ENCODE measurements around the gene HEXD.

HEXD gene

DNA sequence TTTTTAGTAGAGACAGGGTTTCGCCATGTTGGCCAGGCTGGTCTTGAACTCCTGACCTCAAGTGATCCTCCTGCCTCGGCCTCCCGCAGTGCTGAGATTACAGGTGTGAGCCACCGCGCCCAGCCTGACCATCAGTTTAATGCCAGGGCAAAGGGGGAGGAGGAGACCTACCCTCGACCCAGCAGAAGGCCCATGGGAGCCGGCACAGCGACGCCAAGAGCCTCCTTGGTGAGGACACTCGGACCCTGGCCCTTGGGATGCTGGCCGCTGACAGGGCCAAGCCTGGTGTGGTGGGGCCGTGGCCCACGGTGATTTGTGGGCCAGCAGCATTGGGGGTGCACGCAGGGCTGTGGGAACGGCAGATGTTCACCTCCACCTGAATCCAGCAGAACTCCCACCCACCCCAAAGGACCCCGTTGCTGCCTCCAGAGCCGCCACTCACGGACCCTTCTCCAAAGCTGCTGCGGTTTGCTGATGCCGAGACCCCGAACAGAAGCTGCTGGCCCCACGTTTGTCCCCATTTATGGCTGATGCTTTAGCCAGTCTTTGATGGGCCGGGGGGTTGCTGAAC is 26.6 kb upstream of the HEXD start:
- Histone ChIP-seq H3K9me3 (ENCODE audit: insufficient read depth, low read length, severe bottlenecking) (no peaks in the 10 kb centered on the region), H3K36me3 (ENCODE audit: insufficient read depth, low read length) (peaks cover 26% of the 10 kb centered on the region), H2AFZ (ENCODE audit: low read depth, low read length) (no peak overlapping the region), H3K4me1 (ENCODE audit: insufficient read depth, low read length) (no peaks in the 10 kb centered on the region), H3K9ac (ENCODE audit: low read depth, low read length) (no peak overlapping the region), H3K27me3 (ENCODE audit: insufficient read depth, low read length, poor library complexity) (no peaks in the 10 kb centered on the region), H4K20me1 (ENCODE audit: insufficient read depth, low read length) (no peaks in the 10 kb centered on the region), H3K27ac (ENCODE audit: low read length) (no peak overlapping the region), H3K4me3 (ENCODE audit: low read depth in 1 of 2, low read length in 2 of 2) (no peak overlapping the region), H3K79me2 (ENCODE audit: insufficient read depth, low read length) (no peaks in the 10 kb centered on the region), H3K4me2 (ENCODE audit: insufficient read depth, low read length) (no peak overlapping the region)
- TF ChIP-seq EZH2 (IDR thresholded peaks at IDR 0.05; ENCODE audit: borderline replicate concordance, low read depth, low read length, severe bottlenecking) = no peak
- TF ChIP-seq, protein P1, sequence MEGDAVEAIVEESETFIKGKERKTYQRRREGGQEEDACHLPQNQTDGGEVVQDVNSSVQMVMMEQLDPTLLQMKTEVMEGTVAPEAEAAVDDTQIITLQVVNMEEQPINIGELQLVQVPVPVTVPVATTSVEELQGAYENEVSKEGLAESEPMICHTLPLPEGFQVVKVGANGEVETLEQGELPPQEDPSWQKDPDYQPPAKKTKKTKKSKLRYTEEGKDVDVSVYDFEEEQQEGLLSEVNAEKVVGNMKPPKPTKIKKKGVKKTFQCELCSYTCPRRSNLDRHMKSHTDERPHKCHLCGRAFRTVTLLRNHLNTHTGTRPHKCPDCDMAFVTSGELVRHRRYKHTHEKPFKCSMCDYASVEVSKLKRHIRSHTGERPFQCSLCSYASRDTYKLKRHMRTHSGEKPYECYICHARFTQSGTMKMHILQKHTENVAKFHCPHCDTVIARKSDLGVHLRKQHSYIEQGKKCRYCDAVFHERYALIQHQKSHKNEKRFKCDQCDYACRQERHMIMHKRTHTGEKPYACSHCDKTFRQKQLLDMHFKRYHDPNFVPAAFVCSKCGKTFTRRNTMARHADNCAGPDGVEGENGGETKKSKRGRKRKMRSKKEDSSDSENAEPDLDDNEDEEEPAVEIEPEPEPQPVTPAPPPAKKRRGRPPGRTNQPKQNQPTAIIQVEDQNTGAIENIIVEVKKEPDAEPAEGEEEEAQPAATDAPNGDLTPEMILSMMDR (IDR thresholded peaks at IDR 0.05; ENCODE audit: borderline replicate concordance, extremely low read depth, low read length, poor library complexity, severe bottlenecking) = no peak
- ATAC-seq (ENCODE audit: insufficient read depth, low read depth) = no peak
- DNase-seq = no peak

DNA sequence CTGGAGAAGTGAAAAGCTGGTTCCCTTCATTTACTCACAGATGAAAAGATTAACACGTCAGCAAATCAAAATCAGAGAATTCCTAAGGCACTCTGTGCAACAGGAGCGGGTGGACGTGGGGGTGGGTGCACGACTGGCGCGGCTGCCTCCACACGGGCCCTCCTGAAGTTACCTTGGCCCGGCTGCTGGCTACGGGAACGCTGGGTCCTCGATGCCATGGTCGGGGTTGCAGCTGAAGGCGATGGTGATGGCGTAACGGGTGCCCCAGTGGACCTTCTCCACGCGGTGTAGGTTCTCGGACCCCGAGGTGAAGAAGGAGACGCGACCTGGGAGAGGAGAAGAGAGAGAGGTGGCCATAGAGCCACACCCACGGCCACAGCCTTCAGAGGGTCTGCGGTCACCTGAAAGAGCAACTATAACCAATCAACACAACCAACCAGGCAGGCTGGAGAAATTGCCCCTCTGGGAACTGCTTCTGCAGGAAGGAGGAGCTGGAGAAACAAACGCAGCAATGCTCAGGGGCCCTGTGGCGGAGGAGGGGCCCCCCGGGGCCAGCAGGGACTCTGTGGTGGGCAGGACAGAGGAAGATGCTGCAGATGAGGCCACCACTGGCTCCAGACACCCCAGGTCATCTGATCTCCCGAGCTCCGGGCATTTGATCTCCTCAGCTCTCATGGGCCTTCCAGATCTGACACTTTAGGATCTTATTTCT is 25.8 kb upstream of the HEXD start:
- no peaks in the 10 kb centered on the region for H3K27me3 ChIP-seq (ENCODE audit: insufficient read depth, low read length, poor library complexity)
- no peak overlapping the region for H3K9ac ChIP-seq (ENCODE audit: low read depth, low read length)
- no peaks in the 10 kb centered on the region for H3K79me2 ChIP-seq (ENCODE audit: insufficient read depth, low read length)
- H4K20me1 ChIP-seq (ENCODE audit: insufficient read depth, low read length) = no peaks in the 10 kb centered on the region
- H3K4me1 ChIP-seq (ENCODE audit: insufficient read depth, low read length) = no peaks in the 10 kb centered on the region
- no peaks in the 10 kb centered on the region for H3K9me3 ChIP-seq (ENCODE audit: insufficient read depth, low read length, severe bottlenecking)
- no peak overlapping the region for H3K4me3 ChIP-seq (ENCODE audit: low read depth in 1 of 2, low read length in 2 of 2)
- TF ChIP-seq, protein P1 (IDR thresholded peaks at IDR 0.05; ENCODE audit: borderline replicate concordance, extremely low read depth, low read length, poor library complexity, severe bottlenecking) = no peak
- TF ChIP-seq EZH2 (IDR thresholded peaks at IDR 0.05; ENCODE audit: borderline replicate concordance, low read depth, low read length, severe bottlenecking) = no peak
- no peak for DNase-seq
- ATAC-seq (ENCODE audit: insufficient read depth, low read depth) = no peak
- no peak overlapping the region for H2AFZ ChIP-seq (ENCODE audit: low read depth, low read length)
- no peak overlapping the region for H3K27ac ChIP-seq (ENCODE audit: low read length)
- H3K36me3 ChIP-seq (ENCODE audit: insufficient read depth, low read length) = peaks cover 30% of the 10 kb centered on the region
- no peak overlapping the region for H3K4me2 ChIP-seq (ENCODE audit: insufficient read depth, low read length)

DNA sequence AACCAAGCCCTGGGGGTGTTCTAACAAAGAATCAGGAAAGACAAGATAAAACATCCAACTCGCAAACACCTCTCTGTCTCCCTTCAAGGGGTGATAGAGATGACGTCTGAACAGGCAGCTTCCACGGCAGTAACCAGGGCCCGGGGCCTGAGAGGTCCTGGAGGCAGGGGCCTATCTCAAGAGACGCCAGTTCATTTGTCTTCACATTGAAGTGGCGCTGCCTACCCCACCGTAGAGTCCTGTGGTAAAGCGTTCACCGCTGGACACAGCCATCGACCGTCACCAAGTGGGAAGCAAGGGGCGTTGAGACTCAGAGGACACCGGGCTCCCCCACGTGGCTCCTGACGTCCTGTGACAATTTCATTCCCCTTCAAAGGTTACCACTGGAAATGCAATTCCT is 25.2 kb upstream of the HEXD start:
- Histone ChIP-seq H2AFZ (ENCODE audit: low read depth, low read length) (no peak overlapping the region), H3K36me3 (ENCODE audit: insufficient read depth, low read length) (peaks cover 35% of the 10 kb centered on the region), H3K4me2 (ENCODE audit: insufficient read depth, low read length) (no peak overlapping the region), H3K9ac (ENCODE audit: low read depth, low read length) (no peak overlapping the region), H3K4me1 (ENCODE audit: insufficient read depth, low read length) (no peaks in the 10 kb centered on the region), H3K4me3 (ENCODE audit: low read depth in 1 of 2, low read length in 2 of 2) (no peak overlapping the region), H3K27ac (ENCODE audit: low read length) (no peak overlapping the region), H3K79me2 (ENCODE audit: insufficient read depth, low read length) (no peaks in the 10 kb centered on the region), H3K27me3 (ENCODE audit: insufficient read depth, low read length, poor library complexity) (no peaks in the 10 kb centered on the region), H4K20me1 (ENCODE audit: insufficient read depth, low read length) (no peaks in the 10 kb centered on the region), H3K9me3 (ENCODE audit: insufficient read depth, low read length, severe bottlenecking) (no peaks in the 10 kb centered on the region)
- ATAC-seq (ENCODE audit: insufficient read depth, low read depth) (no peak), DNase-seq (no peak)
- TF ChIP-seq EZH2 (IDR thresholded peaks at IDR 0.05; ENCODE audit: borderline replicate concordance, low read depth, low read length, severe bottlenecking) = no peak

DNA sequence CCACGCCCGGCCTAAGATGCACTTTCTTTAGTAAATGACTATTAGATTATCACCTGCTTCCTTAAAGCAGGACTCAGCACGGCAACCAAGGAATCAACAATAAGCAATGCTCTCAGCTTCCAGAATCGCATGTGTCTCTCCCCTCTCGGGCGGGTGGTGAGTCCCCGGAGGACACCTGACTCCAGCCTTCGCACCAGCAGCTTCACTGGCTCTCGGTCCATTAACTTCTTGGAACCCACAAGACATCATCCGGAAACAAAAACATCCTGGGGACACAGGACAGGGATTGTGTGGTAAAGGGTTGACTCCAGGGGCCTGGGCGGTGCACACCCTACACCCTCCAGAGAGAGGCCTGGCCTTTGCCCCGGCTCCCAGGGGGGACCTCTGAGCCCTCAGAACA is 23.9 kb upstream of the HEXD start:
- H3K9ac ChIP-seq (ENCODE audit: low read depth, low read length) = no peak overlapping the region

More for the DNA sequence above, 23.9 kb upstream of the HEXD start:
- DNase-seq (no peak), ATAC-seq (ENCODE audit: insufficient read depth, low read depth) (no peak)
- Histone ChIP-seq H3K79me2 (ENCODE audit: insufficient read depth, low read length) (no peaks in the 10 kb centered on the region), H3K9me3 (ENCODE audit: insufficient read depth, low read length, severe bottlenecking) (no peaks in the 10 kb centered on the region), H3K36me3 (ENCODE audit: insufficient read depth, low read length) (peaks cover 40% of the 10 kb centered on the region), H3K27me3 (ENCODE audit: insufficient read depth, low read length, poor library complexity) (no peaks in the 10 kb centered on the region), H3K4me2 (ENCODE audit: insufficient read depth, low read length) (no peak overlapping the region), H3K4me3 (ENCODE audit: low read depth in 1 of 2, low read length in 2 of 2) (no peak overlapping the region), H2AFZ (ENCODE audit: low read depth, low read length) (no peak overlapping the region), H3K27ac (ENCODE audit: low read length) (no peak overlapping the region), H3K4me1 (ENCODE audit: insufficient read depth, low read length) (no peaks in the 10 kb centered on the region), H4K20me1 (ENCODE audit: insufficient read depth, low read length) (no peaks in the 10 kb centered on the region)
- TF ChIP-seq, protein P1 (IDR thresholded peaks at IDR 0.05; ENCODE audit: borderline replicate concordance, extremely low read depth, low read length, poor library complexity, severe bottlenecking) = no peak
- TF ChIP-seq EZH2 (IDR thresholded peaks at IDR 0.05; ENCODE audit: borderline replicate concordance, low read depth, low read length, severe bottlenecking) = no peak

Measured in DND-41 (cell line).